Neutrophil (primary cell): Measurements from ENCODE around the gene NCKIPSD.

ENCODE experiments used
- H3K27ac ChIP-seq: fragments of 200-600 bp; sonication (generic); 2 replicates; pipeline ENCODE4 v1.5.1; 2016; ENCODE audit warnings: mild to moderate bottlenecking, moderate library complexity
- H3K27me3 ChIP-seq: fragments of 200-600 bp; sonication (generic); 2 replicates; pipeline ENCODE4 v1.6.0; 2016; ENCODE audit warnings: mild to moderate bottlenecking
- H3K36me3 ChIP-seq: fragments of 200-600 bp; sonication (generic); 2 replicates; pipeline ENCODE4 v1.5.1; 2017
- H3K4me1 ChIP-seq, 2 experiments: fragments of 200-600 bp in 1 of 2; sonication (generic) in 1 of 2; 1 replicate in 1 of 2; 2 replicates in 1 of 2; pipeline versions ENCODE4 v1.5.1 to v1.6.1; 2013 to 2016; ENCODE audit warnings: low read depth in 1 of 2, low read length in 1 of 2, mild to moderate bottlenecking in 1 of 2, moderate library complexity in 1 of 2; ENCODE audit not compliant: control insufficient read depth in 1 of 2, insufficient read depth in 1 of 2
- H3K4me3 ChIP-seq, 2 experiments: fragments of 200-600 bp in 1 of 2; sonication (generic) in 1 of 2; 1 replicate in 1 of 2; 2 replicates in 1 of 2; pipeline ENCODE4 v1.5.1; 2013 to 2016; ENCODE audit warnings: low read depth in 1 of 2, low read length in 1 of 2, mild to moderate bottlenecking in 1 of 2, moderate library complexity in 1 of 2
- H3K9me3 ChIP-seq: fragments of 200-600 bp; sonication (generic); 2 replicates; pipeline ENCODE4 v1.5.1; 2016
- TF ChIP-seq, protein P1 (sequence below): fragments of 200-600 bp; sonication (generic); IDR thresholded peaks from 2 replicates; pipeline ENCODE4 v1.5.1; 2016; ENCODE audit warnings: antibody characterized with exemption

The NCKIPSD gene

DNA sequence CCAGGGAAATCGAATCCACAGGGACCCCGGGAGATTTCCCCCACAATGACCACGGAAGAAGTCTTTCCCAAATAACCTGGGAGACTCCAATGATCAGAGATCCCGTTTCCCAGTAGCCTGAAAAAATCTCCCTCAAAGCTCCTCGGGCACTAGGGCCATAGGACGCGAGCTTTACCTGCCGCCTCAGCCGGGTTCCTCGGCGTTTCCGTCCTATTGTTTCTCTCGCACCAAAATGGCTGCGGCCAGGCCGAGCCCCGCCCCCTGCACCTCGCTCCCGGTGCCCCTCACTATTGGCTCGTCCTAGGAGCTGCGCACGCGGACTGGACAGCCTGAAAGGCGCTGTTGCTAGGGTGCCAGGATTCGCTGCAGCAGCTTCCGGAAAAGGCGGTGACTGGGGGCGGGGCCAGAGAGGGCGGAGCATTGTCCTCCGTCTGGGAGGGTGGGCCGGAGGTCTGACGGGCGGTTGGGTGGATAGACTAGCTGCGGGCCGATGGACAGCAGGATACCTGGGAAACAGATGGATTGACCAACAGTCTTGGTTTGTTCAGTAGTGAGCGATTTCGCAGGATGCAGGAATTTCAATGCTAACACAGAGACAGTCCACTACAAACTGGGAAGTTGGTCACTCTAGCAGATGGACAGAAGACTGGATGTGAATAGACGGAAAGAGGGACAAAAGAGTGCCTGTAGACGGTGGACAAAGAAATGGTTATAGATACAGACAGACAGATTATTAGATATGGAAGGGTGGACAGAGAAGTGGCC, 31.4 kb upstream of the NCKIPSD start, which contains the start of gene IP6K2:
Gene IP6K2, minus strand, starts transcription at position 240 of the 765 bp plus-strand sequence. CDS start 21,930 bp downstream, outside the sequence.
- no peaks in the 10 kb centered on the region for H3K27me3 ChIP-seq

GRCh38 chr3:48716508-48716981, 30.8 kb upstream of the NCKIPSD start:
- TF ChIP-seq, protein P1, sequence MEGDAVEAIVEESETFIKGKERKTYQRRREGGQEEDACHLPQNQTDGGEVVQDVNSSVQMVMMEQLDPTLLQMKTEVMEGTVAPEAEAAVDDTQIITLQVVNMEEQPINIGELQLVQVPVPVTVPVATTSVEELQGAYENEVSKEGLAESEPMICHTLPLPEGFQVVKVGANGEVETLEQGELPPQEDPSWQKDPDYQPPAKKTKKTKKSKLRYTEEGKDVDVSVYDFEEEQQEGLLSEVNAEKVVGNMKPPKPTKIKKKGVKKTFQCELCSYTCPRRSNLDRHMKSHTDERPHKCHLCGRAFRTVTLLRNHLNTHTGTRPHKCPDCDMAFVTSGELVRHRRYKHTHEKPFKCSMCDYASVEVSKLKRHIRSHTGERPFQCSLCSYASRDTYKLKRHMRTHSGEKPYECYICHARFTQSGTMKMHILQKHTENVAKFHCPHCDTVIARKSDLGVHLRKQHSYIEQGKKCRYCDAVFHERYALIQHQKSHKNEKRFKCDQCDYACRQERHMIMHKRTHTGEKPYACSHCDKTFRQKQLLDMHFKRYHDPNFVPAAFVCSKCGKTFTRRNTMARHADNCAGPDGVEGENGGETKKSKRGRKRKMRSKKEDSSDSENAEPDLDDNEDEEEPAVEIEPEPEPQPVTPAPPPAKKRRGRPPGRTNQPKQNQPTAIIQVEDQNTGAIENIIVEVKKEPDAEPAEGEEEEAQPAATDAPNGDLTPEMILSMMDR = no peak
- peak overlapping the region; percentile 87 for H3K27ac ChIP-seq
- H3K4me3 ChIP-seq = peak overlapping the region; percentile 90 to 100
- no peaks in the 10 kb centered on the region for H3K27me3 ChIP-seq
- H3K9me3 ChIP-seq = no peaks in the 10 kb centered on the region
- H3K4me1 ChIP-seq = peaks cover 18 to 23% of the 10 kb centered on the region in 2 experiments
- peaks cover 25% of the 10 kb centered on the region for H3K36me3 ChIP-seq

More for the DNA sequence above, 31.4 kb upstream of the NCKIPSD start, which contains the start of gene IP6K2:
- peaks cover 20% of the 10 kb centered on the region for H3K36me3 ChIP-seq
- no peaks in the 10 kb centered on the region for H3K9me3 ChIP-seq
- H3K4me1 ChIP-seq = peaks cover 18 to 23% of the 10 kb centered on the region in 2 experiments
- TF ChIP-seq, protein P1 = peak; percentile 29
- peak within 1 kb of the TSS; percentile 90 to 100 for H3K4me3 ChIP-seq
- H3K27ac ChIP-seq = peak within 1 kb of the TSS; percentile 87

DNA sequence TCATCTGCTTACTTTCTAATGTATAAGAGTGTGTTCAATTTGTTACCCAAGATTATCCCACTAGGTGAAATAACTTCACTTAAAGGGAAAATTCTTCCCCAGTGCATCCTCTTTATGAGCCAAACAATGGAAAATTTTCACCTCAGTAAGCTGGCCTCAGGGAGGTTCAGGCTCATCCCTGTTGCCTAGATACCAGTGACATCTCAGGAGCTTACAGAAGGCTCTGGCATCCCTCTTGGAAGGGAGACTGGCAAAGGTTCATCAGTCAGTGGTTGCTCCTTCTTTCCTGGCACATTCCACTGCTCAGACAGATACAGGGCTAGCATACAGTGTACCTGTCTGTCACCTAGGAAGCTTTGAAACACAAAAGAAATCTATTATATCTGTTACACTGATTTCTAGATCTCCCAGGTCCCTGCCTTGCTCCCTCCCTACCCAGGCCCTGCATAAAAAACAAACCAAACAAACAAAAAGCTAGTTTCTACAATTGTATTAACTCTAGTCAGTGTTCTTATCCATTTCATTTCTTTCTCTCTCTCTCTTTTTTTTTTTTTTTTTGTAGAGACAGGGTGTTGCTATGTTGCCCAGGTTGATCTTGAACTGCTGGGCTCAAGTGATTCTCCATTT, 29.6 kb upstream of the NCKIPSD start:
- H3K27ac ChIP-seq = no peak overlapping the region
- H3K4me3 ChIP-seq = no peak overlapping the region
- TF ChIP-seq, protein P1 = no peak
- H3K27me3 ChIP-seq = no peaks in the 10 kb centered on the region
- H3K36me3 ChIP-seq = peaks cover 38% of the 10 kb centered on the region
- peaks cover 18 to 23% of the 10 kb centered on the region in 2 experiments for H3K4me1 ChIP-seq
- no peaks in the 10 kb centered on the region for H3K9me3 ChIP-seq

DNA sequence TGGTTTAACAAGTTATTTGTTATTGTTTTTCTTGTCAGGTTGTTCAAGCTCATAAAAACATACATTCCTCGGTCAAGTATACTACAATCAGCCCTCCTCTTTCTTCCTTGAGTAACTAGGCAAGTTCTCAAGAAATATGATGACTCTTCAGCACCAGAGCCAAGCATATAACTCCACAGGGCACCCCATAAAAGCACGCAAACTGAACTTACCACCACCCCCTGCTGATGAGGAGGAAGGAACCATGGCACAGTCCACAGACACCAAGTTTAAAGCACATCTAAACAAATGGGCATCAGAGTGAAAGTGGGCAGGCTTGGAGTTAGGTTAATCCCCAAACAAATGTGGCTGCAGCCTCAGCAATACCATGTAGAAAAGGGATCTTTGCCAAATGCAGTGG, 26.0 kb upstream of the NCKIPSD start:
- peak overlapping the region; percentile 8 for H3K27ac ChIP-seq
- TF ChIP-seq, protein P1 = no peak
- H3K27me3 ChIP-seq = no peaks in the 10 kb centered on the region
- H3K4me1 ChIP-seq = peaks cover 9 to 18% of the 10 kb centered on the region in 2 experiments
- H3K36me3 ChIP-seq = peaks cover 61% of the 10 kb centered on the region
- no peak overlapping the region for H3K4me3 ChIP-seq
- no peaks in the 10 kb centered on the region for H3K9me3 ChIP-seq

- Histone ChIP-seq H3K27me3 (no peaks in the 10 kb centered on the region), H3K36me3 (peaks cover 59% of the 10 kb centered on the region), H3K27ac (no peak overlapping the region), H3K4me1 (no peaks in the 10 kb centered on the region), H3K4me3 (no peak overlapping the region), H3K9me3 (no peaks in the 10 kb centered on the region)
- TF ChIP-seq, protein P1 = no peak
Observed at GRCh38 chr3:48709051-48709461, 23.3 kb upstream of the NCKIPSD start.
